GM21390 (cell line): ENCODE data around the gene PRKCZ.

Experiments
- ATAC-seq: cut with Tn5 transposase; IDR thresholded peaks from one replicate; pipeline ENCODE4 v1.9.1; 2021; ENCODE audit not compliant: unreplicated experiment

Gene PRKCZ

DNA sequence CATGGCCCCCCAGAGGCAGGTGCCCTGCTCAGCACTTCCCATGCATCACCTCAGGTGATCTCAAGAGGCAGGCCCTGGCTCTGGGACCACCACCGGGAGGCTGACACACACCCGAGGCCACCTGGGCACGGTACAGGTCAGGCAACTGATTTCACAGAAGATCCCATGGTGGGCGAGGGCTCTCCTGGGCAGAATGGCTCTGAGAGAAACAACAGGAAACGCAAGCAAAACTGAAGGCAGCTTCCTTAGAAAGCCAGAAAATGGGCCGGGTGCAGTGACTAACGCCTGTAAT, 166.5 kb downstream of the PRKCZ start:
- ATAC-seq, result no peak

DNA sequence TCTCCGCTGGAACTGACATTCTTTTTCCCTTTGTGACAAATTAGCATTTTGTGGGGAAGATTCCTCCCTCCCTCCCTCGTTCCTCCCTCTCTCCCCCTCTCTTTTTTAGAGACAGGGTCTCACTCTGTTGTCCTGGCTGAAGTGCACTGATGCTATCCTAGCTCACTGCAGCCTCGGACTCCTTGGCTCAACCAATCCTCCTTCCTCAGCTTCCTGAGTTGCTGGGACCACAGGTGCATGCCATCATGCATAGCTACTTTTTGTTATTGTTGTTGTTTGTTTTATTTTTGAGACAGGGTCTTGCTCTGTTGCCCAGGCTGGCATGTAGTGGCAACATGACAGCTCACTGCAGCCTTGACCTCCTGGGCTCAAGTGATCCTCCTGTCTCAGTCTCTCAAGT, 171.1 kb downstream of the PRKCZ start:
- ATAC-seq, result no peak

DNA sequence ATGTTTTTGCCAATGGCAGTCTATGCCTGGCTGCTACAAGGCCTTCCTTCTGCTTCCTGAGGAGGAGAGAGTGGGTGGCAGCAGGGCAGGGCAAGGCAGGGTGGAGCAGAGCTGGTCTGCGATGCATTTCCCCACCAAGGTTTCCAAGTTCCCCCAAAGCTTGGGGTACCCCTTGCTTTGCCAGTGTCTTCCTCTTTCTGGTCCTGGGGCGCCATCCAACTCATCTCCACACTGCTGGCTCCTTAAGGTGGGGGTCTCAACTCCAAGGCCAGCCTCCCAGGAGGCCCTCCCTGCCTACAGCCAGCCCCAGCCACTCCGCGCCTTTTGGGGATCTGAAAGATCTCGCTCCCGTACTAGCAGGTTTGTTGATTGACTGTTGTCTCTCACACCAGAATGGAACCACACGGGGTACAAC, 174.0 kb downstream of the PRKCZ start:
- no peak for ATAC-seq

DNA sequence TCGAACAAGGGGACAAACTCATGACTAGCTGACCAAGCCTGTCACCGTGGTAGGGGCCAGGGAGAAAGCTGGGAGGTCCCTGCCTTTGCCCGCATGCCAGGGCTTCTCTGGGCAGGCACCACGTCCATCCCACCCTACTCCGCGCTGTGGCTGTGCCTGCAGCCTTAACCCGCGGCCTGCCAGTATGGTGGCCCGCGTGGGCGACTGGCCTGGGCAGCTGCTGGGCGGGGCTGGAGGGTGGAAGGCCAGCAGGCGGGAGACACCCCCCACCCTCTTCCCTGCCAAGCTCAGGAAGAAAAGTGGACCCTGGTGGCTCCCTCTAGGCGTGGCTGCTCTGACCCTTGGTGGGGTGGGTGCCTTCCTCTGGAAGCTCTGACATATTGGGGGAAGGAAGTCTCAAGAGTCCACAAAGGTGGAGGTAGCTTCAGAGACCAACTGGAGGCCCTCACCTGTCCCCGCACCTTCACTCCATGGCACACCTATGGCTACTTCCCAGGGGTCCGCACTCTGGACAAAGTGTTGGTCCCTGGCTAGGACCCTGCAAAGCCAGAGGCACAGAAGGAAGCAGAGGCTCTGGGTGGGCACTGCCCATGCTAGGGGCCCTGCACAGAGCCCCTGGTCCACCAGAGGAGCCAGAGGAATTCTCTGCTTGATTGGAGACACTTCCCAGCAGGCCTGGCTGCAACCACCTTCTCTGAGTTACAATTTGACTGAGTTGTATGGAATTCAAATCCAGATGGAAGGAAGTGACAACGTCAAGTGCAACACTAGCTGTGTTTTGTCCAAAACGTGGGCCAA, 174.6 kb downstream of the PRKCZ start:
- ATAC-seq, result no peak

DNA sequence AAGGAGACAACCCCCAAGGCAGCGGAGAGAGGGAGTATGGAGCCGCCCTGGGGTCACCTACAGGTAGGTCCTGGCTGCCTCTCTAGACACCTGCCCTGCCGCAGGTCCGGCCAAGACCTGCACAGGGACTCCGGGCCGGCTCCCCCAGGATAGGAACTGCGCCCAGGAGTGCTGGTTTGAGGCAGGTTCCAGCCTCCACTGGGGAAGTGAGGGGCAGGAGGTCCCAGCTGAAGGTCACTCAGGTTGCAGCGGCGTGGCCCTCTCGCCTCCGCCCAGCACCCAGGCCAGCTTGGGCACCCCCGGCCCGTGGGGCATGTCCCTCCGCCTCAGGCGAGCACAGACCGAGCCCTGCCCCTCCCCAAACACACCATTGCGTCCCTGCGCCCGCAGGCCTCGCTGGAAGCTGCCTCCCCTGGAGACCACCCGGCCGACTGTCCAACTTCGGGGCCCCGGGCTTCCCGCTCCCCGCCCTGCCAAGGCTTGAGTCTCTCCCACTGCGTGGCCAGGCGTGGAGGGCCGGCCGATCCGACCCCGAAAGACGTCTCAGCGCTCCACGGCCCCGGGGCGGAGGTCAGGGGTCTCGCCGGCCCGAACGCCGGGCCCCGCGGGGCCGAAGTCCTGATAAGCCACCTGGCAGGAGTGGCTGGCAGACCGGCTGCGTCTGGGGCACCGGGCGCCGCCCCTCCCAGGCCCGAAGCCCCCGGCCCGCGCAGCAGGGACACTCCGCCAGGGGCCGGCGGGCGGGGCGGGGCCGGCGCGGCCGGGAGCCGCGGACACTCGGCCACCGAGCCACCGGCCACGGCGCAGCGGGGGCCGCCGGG, 176.5 kb downstream of the PRKCZ start:
- peak; percentile 3 for ATAC-seq

DNA sequence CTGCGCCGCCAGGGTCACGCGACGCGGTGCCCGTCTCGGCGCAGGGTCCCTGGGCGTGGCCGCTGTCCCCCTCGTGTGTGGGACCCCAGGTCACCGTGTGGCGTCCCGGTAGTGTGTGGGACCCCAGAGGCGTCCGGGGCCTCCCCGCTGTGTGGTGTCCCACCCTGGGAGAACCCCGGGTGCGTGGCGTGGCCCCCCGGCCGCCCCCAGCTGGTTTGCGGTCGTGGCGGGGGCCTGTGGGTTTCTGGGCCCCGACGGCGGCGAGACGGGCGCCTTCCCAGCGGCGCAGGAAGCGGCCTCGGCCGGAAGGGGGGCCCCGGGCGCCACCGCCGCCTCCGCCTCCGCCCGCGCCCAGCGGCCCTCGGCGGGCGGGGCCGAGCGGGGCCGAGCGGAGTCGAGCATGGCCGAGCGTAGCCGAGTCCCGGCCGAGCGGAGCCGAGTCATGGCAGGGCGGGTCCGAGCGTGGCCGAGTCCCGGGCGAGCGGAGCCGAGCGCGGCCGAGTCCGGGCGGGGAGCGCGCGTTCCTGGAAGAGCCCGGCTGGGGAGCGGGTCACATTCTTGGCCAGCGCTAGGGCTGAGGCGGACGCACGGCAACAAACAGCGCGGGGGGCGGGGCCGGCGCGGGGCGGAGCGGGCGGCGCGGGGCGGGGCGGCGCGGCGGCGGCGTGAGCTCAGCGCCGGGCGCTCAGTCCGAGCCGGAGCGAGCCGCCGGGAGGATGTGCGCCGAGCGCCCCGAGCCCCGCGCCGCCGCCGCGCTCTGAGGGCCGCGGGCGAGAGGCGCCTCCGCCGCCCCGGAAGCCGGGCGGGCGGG, 177.3 kb downstream of the PRKCZ start:
- peak; percentile 85 for ATAC-seq

DNA sequence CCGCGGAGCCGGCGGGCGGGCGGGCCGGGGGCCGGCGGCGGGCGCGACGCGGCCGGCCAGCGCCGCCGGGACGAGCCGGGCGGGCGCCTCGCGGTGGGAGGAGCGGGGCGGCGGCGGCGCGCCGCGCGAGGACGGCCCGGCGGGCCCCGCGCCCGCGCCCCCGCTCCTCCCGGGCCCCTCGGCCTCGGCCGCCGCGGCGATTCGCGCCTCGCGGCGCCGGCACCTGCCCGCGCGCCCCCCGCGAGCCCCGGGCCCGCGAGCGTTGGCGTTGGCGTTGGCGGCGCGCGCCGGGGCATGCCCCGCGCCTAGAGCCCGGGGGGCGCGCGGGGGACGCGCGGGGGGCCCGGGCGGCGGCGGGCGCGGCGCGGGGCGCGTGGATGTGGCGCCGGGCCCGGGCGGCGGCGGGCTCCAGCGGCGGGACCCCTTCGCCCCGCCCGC, 178.0 kb downstream of the PRKCZ start, which contains the start of gene SKI:
Gene SKI, plus strand, starts transcription at position 163 of the 438 bp plus-strand sequence. CDS start 448 bp downstream, outside the sequence.
- no peak for ATAC-seq

DNA sequence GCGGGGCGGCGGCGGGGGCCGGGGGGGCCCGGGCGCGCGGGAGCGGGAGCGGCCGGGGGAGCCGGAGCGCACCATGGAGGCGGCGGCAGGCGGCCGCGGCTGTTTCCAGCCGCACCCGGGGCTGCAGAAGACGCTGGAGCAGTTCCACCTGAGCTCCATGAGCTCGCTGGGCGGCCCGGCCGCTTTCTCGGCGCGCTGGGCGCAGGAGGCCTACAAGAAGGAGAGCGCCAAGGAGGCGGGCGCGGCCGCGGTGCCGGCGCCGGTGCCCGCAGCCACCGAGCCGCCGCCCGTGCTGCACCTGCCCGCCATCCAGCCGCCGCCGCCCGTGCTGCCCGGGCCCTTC, 178.5 kb downstream of the PRKCZ start:
- no peak for ATAC-seq

DNA sequence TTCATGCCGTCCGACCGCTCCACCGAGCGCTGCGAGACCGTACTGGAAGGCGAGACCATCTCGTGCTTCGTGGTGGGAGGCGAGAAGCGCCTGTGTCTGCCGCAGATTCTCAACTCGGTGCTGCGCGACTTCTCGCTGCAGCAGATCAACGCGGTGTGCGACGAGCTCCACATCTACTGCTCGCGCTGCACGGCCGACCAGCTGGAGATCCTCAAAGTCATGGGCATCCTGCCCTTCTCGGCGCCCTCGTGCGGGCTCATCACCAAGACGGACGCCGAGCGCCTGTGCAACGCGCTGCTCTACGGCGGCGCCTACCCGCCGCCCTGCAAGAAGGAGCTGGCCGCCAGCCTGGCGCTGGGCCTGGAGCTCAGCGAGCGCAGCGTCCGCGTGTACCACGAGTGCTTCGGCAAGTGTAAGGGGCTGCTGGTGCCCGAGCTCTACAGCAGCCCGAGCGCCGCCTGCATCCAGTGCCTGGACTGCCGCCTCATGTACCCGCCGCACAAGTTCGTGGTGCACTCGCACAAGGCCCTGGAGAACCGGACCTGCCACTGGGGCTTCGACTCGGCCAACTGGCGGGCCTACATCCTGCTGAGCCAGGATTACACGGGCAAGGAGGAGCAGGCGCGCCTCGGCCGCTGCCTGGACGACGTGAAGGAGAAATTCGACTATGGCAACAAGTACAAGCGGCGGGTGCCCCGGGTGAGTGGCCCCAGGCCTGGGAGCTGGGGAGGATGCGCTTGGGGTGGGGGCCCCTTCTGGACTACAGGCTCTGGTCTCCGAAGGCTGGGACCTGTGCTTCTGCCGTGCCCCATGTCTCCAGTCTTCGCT, 179.0 kb downstream of the PRKCZ start:
- no peak for ATAC-seq

DNA sequence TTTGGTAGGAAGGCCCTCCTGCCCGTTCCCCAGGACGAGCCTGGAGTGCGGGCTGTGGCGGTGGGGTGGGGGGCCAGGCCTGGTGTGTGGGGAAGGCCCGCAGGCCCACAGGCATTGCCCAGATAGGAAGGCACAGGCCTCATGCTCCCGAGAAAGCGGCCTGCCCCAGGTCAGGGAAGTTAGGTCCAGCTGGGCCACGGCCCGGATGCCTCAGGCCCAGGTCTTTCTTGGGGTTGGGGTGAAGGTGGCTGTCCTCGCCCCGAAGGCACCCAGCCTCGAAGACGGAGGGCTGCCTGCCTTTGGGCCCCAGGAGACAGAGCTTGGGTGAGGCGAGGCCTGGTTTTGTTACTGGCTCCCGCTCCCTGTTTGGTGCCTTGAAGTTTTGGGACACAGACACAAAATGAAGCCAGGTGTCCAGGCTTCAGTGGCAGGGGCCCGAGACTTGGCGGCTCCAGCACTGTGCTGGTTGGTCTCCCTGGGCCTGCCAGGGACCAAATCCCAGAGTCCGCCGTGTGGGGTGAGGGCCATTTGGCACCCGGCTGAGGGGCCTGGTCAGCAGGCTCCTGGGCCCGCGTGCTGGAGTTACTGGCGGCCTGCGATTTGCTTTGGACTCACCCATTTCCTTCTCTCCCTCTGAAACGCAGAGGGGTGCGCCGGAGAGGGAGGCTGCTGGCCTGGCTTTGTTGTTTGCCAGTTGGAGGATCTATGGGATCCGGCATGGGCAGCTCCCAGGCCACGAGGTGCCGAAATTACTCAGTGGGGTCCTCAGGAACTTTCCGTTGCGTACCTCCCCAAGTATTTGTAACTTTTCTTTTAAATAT, 179.9 kb downstream of the PRKCZ start:
- ATAC-seq, result no peak

DNA sequence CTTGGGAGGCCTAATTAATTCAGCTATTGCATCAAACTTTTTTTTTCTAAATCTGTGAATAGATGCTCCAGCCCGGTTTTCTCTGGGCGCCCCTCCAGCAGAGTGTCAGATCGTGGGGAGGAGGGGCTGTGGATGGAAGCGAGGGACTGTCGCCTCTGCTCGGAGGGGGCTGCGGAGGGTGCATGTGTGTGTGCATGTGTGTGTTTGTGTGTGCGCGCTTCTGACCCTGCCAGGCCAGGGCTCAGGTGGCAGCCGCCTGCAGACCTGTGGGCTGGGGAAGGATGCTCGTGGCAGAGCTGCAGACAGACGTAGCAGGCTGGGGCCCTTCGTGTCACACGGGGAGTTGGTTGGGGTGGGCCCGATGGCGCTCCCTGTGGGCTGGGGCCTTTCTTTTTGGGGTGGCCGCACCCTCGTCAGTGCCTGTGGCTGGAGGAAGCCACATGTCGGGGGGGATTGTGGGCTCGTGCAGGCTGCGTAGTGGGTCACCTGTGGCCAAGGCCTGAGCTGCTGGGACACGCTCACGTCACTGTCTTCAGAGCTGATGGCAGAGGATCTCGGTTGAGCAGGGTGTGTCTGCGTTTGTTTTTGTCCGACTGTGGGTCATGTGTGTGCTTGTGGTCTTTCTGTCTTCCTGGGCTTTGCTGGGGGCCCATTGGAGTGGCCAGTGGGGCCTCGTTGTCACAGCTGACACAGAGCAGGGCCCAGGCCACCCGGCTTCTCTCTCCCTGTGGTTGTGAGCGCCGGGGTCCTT, 180.7 kb downstream of the PRKCZ start:
- no peak for ATAC-seq

DNA sequence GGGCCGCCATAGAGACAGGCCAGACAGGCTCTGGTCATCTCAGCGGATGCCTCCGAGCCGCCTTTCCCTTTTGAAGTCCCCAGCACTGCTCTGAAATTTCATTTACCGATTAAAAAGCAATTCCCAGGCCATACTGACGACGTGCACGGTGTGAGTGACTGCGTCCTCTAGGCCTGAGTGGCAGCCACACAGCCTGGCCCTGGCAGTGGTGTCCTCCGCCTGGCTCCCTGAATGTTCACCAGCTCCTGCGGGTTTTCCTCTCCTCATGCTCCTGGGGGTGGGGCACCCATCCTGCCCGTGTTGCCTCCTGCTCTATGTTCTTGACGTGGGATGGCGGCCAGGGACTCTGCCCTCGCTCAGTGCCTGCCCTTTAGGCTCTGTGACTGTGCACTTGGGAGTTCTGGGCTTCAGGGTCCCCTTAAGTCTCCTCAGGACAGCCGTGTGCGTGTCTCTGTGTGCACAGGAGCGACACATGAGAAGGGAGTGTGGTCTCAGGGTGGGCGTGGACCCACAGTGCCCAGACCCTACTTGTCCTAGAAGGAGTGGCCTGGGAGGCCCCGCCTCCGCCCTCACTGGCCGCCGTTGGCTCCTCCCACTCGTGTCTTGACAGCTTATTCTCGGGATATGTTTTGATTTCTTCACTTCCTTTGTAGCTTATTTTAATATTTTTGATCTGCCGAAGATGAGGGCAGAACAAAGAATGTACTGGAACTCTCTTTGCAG, 181.5 kb downstream of the PRKCZ start:
- ATAC-seq, result no peak

DNA sequence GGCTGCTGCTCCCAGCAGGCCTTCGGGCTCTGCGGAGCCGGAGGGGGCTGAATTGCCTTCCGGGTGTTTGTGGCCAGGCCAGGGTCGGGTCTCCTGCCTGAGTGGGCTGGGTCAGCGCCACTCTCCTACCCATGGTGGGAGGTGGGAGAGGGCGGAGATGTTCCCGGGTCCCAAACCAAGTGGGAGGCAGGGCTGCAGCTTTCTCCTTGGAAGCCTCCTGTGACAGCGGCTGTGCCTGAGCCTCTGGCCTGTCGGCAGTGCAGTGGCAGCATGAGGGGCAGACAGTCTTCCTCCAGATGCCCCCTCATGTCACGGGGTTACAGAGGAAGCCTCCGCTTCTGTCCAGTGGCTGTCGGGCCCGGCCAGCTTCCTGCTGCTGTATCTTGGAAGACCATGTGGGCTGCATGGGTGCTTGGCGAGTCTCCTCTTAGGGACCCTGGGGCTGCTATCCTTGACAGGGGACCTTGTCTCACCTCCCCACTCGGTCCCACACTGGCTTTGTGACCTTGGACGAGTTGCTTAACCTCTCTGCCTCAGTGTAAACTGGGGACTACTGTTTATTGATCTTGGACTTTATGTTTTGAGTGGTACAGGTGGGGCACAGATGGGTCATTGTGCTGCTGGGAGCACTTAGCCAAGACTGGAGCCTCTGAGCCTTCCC, 182.2 kb downstream of the PRKCZ start:
- no peak for ATAC-seq

DNA sequence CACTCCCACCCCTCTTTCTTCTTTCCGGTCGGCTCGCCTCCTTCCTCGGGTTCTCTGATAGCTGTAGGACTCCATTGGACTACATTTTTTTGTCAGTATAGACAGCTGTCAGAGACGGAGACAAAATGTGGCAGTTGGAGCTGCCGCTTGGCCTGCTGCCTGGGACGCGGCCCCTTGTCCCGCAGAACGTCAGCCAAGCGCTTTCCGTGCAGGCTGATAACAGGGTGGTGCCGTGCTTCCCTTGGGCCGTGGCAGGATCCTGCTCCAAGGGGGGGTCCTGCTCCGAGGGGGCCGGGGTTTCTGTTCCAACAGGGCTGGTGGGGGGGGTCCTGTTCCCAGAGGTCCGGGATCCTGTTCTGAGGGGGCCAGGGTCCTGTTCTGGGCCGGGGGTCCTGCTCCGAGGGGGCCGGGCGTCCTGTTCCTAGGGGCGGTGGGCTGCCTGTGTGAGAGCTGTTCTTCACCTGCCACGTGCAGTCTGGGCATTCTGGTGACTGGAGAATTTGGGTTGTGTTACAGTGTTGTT, 182.8 kb downstream of the PRKCZ start:
- ATAC-seq, result no peak

DNA sequence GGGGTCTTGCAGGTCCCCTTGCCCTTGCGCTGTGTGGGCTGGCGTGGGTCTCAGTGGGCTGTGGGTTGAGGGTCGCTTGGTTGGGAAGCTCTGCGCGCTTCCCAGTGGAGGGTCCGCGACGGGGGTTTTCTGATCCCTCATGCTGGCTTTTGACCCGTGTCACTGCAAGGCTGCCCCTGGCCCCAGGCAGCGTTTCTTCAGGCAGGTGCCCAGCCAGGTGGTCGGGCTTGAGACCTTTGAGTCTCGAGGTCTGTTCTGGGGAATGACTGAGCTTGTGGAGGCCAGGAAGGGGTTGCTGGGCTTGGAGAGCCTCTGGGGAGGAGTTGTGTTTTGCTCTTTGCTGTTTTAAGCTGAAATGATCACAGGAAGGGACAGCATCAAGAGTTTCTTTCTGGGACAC, 183.3 kb downstream of the PRKCZ start:
- no peak for ATAC-seq

DNA sequence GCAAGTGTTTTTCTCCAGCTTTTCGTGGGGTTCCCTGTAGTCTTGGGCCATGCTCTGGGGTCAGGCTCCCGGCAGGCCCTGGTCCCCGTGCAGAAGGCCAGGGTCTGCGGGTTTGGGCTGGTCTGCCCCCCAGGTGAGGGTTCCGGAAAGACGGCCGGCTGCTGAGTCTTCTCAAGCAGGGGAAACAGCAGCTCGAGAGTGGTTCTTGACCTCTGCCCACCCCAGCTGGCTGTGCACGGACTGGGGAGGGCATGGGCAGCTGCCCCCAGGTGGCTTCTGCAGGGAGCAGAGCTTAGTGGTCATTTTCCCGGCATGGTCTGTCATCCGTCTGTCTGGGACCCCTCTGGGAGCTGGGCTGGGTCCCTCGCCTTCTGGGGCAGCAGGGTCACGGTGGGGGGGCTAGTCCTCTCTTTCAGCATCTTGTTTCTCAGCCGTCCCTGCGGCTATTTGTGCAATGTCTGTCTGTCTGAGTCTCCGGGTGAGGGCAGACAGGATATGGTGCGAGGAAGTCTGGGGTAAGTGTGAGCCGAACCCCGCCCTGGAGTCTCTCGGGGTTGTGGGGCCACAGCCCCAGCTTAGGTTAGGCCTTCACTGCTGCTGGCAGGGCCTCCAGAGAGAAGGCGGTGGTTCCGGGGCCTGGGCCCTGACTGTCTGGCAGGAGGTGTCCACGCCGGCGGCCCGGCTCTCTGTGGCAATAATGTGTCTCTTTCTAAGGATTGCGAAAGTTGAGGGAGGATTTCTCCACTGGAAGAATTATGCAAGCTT, 184.0 kb downstream of the PRKCZ start:
- no peak for ATAC-seq

DNA sequence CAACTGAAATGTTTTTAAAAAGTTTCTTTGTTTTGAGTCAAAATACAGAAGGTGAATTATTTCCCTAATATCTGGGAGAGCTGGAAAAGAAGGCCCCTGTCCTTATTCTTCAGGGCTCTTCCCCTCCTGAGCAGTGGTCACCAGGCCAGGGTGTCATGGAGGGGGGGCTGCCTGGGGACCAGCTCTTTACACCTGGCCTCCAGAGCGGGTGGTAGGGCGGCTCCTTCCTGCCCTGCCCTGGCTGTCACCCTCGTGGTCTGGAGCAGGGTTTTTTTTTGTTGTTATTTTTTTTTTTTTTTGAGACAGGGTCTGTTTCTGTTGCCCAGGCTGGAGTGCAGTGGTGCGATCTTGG, 184.5 kb downstream of the PRKCZ start:
- no peak for ATAC-seq
